ENCODE results near the gene PREX1.
"Not testable (repeated sequence)": the region's sequence is repeated elsewhere in the genome, so short reads cannot be mapped to it uniquely, and the experiment has no call there.

The PREX1 gene, protein sequence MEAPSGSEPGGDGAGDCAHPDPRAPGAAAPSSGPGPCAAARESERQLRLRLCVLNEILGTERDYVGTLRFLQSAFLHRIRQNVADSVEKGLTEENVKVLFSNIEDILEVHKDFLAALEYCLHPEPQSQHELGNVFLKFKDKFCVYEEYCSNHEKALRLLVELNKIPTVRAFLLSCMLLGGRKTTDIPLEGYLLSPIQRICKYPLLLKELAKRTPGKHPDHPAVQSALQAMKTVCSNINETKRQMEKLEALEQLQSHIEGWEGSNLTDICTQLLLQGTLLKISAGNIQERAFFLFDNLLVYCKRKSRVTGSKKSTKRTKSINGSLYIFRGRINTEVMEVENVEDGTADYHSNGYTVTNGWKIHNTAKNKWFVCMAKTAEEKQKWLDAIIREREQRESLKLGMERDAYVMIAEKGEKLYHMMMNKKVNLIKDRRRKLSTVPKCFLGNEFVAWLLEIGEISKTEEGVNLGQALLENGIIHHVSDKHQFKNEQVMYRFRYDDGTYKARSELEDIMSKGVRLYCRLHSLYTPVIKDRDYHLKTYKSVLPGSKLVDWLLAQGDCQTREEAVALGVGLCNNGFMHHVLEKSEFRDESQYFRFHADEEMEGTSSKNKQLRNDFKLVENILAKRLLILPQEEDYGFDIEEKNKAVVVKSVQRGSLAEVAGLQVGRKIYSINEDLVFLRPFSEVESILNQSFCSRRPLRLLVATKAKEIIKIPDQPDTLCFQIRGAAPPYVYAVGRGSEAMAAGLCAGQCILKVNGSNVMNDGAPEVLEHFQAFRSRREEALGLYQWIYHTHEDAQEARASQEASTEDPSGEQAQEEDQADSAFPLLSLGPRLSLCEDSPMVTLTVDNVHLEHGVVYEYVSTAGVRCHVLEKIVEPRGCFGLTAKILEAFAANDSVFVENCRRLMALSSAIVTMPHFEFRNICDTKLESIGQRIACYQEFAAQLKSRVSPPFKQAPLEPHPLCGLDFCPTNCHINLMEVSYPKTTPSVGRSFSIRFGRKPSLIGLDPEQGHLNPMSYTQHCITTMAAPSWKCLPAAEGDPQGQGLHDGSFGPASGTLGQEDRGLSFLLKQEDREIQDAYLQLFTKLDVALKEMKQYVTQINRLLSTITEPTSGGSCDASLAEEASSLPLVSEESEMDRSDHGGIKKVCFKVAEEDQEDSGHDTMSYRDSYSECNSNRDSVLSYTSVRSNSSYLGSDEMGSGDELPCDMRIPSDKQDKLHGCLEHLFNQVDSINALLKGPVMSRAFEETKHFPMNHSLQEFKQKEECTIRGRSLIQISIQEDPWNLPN (N-terminal part only)

DNA sequence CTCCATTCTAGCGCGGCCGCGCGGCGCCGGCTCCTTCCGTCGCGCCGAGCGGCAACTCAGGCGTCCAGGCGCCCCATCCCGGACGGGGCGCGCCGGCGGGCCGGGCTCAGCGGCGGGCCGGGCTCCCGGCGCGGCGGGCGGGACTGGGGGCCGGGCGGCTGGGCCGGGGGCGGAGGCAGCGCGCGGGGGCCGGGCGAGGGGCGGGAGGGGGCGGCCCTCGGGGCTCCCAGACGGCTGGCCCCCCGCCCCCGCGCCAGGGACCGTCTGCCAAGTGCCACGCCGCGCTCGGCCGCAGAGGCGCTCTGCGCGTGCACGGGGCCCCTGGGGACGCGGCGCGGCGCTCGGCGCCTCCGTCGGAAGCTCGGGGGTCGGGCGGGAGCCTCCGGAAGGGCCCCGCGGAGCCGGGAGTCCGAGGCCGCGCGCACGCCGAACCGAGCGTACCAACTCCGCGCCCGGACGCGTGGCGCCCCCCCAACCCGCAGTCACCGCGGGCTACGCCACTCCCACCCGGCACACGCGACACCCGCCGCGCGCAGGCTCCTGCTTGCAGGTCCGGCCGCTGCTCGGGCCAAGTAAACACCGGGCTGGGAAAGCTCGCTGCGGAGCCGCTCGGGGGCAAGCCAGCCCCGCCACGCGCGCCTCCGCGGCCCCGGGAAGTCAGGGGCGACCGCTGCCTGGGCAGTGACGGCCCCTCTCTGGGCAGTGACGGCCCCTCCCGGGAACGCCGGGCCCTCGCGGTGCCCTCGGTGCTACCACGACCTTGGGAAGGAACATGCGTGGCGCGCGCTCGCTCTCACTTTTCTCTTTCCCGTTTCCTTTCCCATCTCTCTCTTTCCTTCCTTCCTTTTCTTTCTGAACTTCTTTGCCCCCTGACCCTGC is at the start of gene PREX1:
Gene PREX1, minus strand, starts transcription at position 145 of the 879 bp plus-strand sequence. Its CDS starts 139 bp downstream, at position 6.
- Mint-ChIP-seq H3K9me3 (no peaks in the 10 kb centered on the region), H3K36me3 (ENCODE audit: low read depth) (peaks cover 29% of the 10 kb centered on the region), H3K4me1 (ENCODE audit: low read depth) (peaks cover 48% of the 10 kb centered on the region), H3K4me3 (peak within 1 kb of the TSS; percentile 93), H3K27me3 (no peaks in the 10 kb centered on the region), H3K27ac (peak within 1 kb of the TSS; percentile 91)
- intact Hi-C loops (cut with micrococcal nuclease): loop anchor here (2.0 to 10.0 kb wide), 5 partner anchors 19 to 173 kb away; no protein-coding TSS in a partner anchor

DNA sequence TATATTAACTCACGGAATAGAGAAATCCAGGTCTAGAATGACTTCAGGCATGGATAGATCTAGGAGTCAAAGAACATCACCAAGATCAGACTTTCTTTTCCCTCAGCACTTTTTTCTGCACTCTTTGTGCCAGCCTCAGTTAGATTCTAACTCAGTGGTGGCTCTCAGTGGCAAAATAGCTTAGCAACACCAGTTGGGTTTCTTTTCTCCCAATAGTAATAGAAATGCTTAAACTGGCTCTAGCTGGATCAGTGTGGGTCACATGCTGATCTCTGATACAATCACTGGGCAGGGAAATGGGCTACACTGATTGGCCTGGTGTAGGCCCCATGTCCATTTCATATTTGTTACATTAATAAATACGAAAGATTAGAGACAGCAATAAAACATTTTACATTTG is 49.5 kb upstream of the PREX1 start:
- H3K36me3 Mint-ChIP-seq (ENCODE audit: low read depth): no peaks in the 10 kb centered on the region
- no peak overlapping the region for H3K27ac Mint-ChIP-seq
- peaks cover 4% of the 10 kb centered on the region for H3K27me3 Mint-ChIP-seq
- intact Hi-C loops (cut with micrococcal nuclease): no loop called here
- H3K4me1 Mint-ChIP-seq (ENCODE audit: low read depth): peaks cover 48% of the 10 kb centered on the region
- no peaks in the 10 kb centered on the region for H3K9me3 Mint-ChIP-seq
- no peak overlapping the region for H3K4me3 Mint-ChIP-seq

DNA sequence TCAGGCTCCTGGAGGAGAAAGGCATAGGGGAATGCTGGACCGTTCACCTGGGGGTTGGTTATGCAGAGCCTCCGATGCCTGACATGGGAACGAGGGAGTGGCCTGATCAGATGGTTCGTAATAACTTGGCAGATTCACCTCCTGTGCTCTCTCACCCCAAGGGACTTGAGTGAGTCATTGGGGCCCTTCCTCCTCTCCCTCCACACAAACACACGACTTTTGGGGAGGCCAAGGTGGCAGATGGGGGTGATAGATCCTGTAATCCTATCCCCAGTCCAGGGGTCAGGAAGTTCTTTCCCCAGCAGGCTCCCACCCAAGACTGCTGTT is 48.1 kb upstream of the PREX1 start:
- no peaks in the 10 kb centered on the region for H3K36me3 Mint-ChIP-seq (ENCODE audit: low read depth)
- peaks cover 4% of the 10 kb centered on the region for H3K27me3 Mint-ChIP-seq
- H3K9me3 Mint-ChIP-seq: no peaks in the 10 kb centered on the region
- H3K4me1 Mint-ChIP-seq (ENCODE audit: low read depth): peaks cover 48% of the 10 kb centered on the region
- intact Hi-C loops (cut with micrococcal nuclease): no loop called here
- H3K4me3 Mint-ChIP-seq: no peak overlapping the region
- peak overlapping the region; percentile 55 for H3K27ac Mint-ChIP-seq

DNA sequence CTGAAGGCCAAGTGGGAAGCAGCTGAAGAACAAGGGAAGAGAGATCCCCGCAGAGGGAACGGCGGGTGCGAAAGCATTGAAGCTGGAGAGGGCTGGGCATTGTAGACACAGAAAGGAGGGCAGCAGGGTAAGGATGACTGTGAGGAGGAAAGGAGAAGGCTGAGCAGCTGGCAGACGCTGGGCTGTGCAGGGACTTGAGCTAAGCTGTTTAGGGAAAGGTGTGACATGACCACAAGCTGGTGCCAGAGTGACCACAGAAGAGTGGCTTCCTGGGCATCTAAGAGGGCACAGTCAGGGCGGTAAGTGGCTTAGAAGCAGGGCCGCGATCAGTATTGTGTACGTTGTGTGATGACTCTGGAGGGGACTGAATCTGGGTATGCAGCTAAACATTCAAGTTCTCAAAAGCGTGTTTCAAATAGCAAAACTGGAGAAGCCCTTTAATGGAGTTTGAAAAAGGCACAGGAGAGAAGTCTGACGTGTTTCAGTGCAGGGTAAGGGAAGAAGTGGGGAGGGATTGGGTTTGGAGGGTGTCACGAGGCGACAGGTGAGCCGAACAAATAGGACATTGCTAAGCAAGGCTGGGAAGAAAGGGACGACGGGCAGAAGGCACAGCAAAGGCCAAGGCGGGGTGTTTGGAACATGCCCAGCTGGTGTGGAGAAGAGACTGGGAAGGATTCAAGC is 47.6 kb upstream of the PREX1 start:
- Mint-ChIP-seq H3K4me3 (no peak overlapping the region), H3K27ac (peak overlapping the region; percentile 55), H3K4me1 (ENCODE audit: low read depth) (peaks cover 50% of the 10 kb centered on the region), H3K36me3 (ENCODE audit: low read depth) (no peaks in the 10 kb centered on the region), H3K27me3 (peaks cover 4% of the 10 kb centered on the region), H3K9me3 (no peaks in the 10 kb centered on the region)
- intact Hi-C loops (cut with micrococcal nuclease): no loop called here

DNA sequence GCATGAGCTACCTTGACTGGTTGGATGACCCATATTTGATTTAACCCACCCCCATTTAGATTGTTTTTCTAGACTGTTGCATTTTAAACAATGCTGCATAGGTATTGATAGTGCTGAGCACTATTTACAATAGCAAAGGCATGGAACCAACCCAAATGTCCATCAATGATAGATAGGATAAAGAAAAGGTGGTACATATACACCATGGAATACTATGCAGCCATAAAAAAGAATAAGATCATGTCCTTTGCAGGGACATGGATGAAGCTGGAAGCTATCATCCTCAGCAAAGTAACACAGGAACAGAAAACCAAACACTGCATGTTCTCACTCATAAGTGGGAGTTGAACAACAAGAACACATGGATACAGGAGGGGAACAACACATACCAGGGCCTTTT is 41.6 kb upstream of the PREX1 start:
- H3K27me3 Mint-ChIP-seq; intact Hi-C loops (cut with micrococcal nuclease); H3K4me3 Mint-ChIP-seq; H3K36me3 Mint-ChIP-seq (ENCODE audit: low read depth); H3K9me3 Mint-ChIP-seq; H3K27ac Mint-ChIP-seq: not testable (repeated sequence)
- H3K4me1 Mint-ChIP-seq (ENCODE audit: low read depth): peaks cover 48% of the 10 kb centered on the region

DNA sequence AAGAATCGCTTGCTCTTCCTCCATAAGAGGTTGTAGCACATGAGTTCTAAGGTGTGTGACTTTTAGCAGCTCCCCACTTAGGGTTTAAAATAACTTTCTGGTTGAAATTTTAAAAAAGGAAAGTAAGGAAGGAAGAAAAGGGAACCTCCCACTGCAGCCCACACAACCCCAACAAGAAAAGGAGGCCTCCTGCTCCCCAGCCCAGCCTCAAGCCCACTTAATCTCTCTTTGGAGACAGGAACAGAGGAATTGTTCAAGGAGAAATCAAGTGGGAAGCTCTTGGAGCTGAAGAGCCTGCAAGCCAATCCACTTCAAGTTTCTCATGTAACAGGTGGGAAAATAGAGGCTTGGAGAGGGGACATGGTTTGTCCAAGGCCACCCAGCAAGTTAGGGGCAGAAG is 39.1 kb upstream of the PREX1 start:
- intact Hi-C loops (cut with micrococcal nuclease): no loop called here
- no peaks in the 10 kb centered on the region for H3K27me3 Mint-ChIP-seq
- no peaks in the 10 kb centered on the region for H3K9me3 Mint-ChIP-seq
- no peak overlapping the region for H3K4me3 Mint-ChIP-seq
- H3K27ac Mint-ChIP-seq: peak overlapping the region; percentile 61
- no peaks in the 10 kb centered on the region for H3K36me3 Mint-ChIP-seq (ENCODE audit: low read depth)
- H3K4me1 Mint-ChIP-seq (ENCODE audit: low read depth): peaks cover 34% of the 10 kb centered on the region

DNA sequence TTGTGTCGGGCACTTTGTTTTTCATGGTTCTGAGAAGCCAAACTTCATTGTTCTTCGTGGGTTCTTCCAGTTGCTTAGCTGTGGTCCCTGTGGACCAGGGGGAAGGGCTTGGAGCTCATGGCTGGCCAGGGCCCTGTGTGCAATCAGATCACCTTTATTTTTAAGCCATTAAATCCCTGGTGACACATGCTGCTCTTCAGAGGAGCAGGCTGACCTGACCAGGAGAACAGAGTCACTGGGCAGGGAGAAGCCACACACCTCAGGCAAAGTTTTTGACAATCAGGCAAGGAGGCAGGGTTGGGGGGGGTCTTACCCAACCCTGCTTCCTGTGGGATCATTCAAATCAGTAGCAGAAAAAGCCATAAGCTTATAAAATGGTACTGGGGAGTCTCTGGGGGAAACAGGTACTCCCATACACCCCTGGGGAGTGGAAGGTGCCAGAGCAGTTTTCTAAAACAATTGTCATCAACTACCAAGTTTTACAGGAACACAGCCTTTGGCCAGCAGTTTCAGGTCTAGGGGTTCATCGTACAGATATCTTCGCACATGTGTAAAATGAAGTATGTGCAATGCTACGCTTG is 37.0 kb upstream of the PREX1 start:
- intact Hi-C loops (cut with micrococcal nuclease): no loop called here
- H3K4me3 Mint-ChIP-seq: no peak overlapping the region

DNA sequence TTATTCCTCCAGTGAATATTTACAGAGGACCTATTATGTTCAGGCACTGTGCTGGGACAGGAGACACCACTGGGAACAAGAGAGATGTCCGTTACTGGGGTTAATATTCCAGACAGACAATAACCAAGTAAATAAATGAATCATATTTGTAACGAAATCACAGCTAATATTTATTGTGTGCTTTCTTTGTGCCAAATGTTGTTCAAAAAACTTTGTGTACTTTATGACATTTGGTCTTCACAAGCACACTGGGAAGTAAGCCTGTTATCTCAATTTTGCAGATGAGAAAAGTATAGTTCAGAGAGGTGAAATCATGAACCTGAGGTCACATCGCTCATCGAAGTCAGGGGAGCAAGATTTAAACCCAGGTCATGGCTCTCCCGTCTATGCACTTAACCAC is 36.5 kb upstream of the PREX1 start:
- no peaks in the 10 kb centered on the region for H3K9me3 Mint-ChIP-seq
- no peaks in the 10 kb centered on the region for H3K36me3 Mint-ChIP-seq (ENCODE audit: low read depth)
- intact Hi-C loops (cut with micrococcal nuclease): no loop called here
- H3K4me1 Mint-ChIP-seq (ENCODE audit: low read depth): peaks cover 51% of the 10 kb centered on the region
- H3K4me3 Mint-ChIP-seq: no peak overlapping the region
- no peaks in the 10 kb centered on the region for H3K27me3 Mint-ChIP-seq
- H3K27ac Mint-ChIP-seq: no peak overlapping the region

More for the DNA sequence above, 37.0 kb upstream of the PREX1 start:
- Mint-ChIP-seq H3K36me3 (ENCODE audit: low read depth) (no peaks in the 10 kb centered on the region), H3K27me3 (no peaks in the 10 kb centered on the region), H3K27ac (no peak overlapping the region), H3K9me3 (no peaks in the 10 kb centered on the region), H3K4me1 (ENCODE audit: low read depth) (peaks cover 46% of the 10 kb centered on the region)

DNA sequence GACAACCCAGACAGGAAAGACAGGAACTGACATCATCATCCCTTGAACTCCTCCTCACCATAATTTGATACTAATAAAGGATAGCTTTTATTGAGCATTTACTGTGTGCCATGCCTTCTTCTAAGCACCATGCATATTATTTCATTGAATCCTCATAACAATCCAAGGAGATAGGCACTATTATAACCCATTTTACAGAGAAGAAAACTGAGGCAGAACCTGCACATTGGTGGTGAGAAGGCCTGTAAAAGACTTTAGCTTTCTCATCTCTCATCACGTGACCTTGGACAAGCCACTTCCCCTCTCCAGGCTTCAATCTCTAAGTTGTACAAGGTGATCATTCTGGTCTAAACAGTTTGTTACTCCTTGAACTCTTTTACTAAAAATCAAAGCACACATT is 34.5 kb upstream of the PREX1 start:
- no peaks in the 10 kb centered on the region for H3K36me3 Mint-ChIP-seq (ENCODE audit: low read depth)
- H3K4me3 Mint-ChIP-seq: no peak overlapping the region
- intact Hi-C loops (cut with micrococcal nuclease): no loop called here
- peaks cover 69% of the 10 kb centered on the region for H3K4me1 Mint-ChIP-seq (ENCODE audit: low read depth)
- H3K27ac Mint-ChIP-seq: no peak overlapping the region
- no peaks in the 10 kb centered on the region for H3K27me3 Mint-ChIP-seq
- no peaks in the 10 kb centered on the region for H3K9me3 Mint-ChIP-seq

DNA sequence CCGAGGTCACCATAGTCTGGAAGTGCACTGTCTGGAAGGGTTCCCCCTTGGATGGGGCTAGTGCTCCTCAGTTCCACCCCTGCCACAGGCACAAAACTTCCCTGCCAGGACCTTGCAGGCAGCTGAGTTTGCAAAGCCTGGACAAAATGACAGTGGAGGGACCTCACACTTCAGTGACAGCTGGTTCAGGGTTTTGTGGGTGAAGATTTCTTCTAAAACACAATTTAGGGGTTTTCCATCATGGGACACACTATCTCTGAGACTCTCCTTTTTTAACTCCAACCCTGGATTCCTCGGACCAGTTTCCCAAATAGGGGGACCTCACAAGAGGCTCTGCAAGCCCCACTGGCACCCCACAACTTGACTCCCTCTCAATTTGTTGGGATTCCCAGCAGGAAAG is 33.6 kb upstream of the PREX1 start:
- H3K4me3 Mint-ChIP-seq: no peak overlapping the region
- H3K4me1 Mint-ChIP-seq (ENCODE audit: low read depth): peaks cover 69% of the 10 kb centered on the region
- intact Hi-C loops (cut with micrococcal nuclease): no loop called here
- H3K27me3 Mint-ChIP-seq: no peaks in the 10 kb centered on the region
- peak overlapping the region; percentile 27 for H3K27ac Mint-ChIP-seq
- no peaks in the 10 kb centered on the region for H3K9me3 Mint-ChIP-seq
- no peaks in the 10 kb centered on the region for H3K36me3 Mint-ChIP-seq (ENCODE audit: low read depth)

DNA sequence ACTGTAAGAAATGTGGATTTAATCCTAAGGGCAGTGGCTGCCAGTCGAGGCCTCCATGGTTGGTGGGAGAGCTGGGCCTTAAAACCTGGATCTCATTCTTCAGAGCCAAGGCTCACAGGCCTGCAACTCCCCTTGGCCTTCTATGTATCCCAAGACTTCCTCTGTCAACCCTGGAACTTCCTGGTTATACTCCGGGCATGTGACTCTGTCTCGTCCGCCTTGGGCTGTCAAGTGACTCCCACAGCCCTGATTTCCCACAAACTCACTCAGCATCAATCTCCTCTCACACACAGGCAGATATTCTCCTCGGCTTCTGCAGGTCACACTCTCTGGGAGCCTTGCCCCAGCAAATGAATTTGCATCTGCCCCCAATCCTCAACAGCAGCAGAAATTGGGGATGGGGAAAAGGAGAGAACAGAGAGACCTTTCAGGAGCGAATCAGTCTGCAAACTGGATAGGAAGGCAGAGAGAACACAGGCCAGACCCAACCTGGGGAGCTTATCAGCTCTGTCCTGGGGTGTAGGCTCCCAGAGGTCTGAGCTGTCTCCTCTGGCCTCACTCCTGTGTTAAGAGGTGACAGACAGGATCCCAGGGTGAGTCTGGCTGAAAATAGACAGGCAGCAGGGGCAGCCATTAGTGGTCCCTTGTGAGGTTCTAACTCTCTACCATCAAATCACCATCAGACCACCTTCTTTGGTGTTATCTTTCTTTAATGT is 30.4 kb upstream of the PREX1 start:
- H3K36me3 Mint-ChIP-seq (ENCODE audit: low read depth): no peaks in the 10 kb centered on the region
- no peaks in the 10 kb centered on the region for H3K27me3 Mint-ChIP-seq
- peak overlapping the region; percentile 89 for H3K27ac Mint-ChIP-seq
- no peak overlapping the region for H3K4me3 Mint-ChIP-seq
- H3K4me1 Mint-ChIP-seq (ENCODE audit: low read depth): peaks cover 71% of the 10 kb centered on the region
- intact Hi-C loops (cut with micrococcal nuclease): no loop called here
- H3K9me3 Mint-ChIP-seq: peaks cover 3% of the 10 kb centered on the region

DNA sequence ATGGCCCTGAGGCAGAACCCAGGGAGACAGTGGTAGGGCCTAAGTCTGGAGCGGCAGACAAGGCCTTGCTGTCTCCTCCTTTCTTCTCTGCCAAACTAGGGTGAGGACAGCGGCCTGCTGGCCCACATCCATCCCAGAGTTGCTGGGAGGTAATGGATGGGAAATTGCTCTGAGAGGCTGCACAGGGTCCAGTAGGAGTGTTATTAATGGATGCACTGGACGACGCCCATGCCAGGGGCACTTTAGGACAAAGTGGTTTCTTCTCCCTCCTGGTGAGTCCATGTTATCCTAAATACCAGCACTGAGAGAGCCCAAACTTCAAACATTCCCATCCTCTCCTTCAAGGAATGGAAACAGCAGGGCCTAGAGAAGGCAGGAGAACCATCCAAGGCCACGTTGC is 28.3 kb upstream of the PREX1 start:
- intact Hi-C loops (cut with micrococcal nuclease): no loop called here
- Mint-ChIP-seq H3K9me3 (peaks cover 9% of the 10 kb centered on the region), H3K4me3 (no peak overlapping the region), H3K27me3 (no peaks in the 10 kb centered on the region), H3K4me1 (ENCODE audit: low read depth) (peaks cover 64% of the 10 kb centered on the region), H3K27ac (peak overlapping the region; percentile 89), H3K36me3 (ENCODE audit: low read depth) (no peaks in the 10 kb centered on the region)
